H1 (cell line): ENCODE measurements around the gene MSMP. TPM values are rescaled to one million over a fixed set of nuclear protein-coding genes. Genes with fewer than 3 reads are reported as not detected.

Source experiments
- CTCF ChIA-PET: fragments of 300-600 bp; sonication (Branson Sonifier 250); formaldehyde crosslinking; loops from one replicate; lab custom pipeline; 2021; ENCODE audit not compliant: partially characterized antibody; lab: Charles Lee
- POLR2A ChIA-PET: fragments of 300-600 bp; sonication (Branson Sonifier 250); formaldehyde crosslinking; loops from one replicate; lab custom pipeline; 2021; ENCODE audit warnings: inconsistent platforms; ENCODE audit not compliant: partially characterized antibody; lab: Charles Lee
- DNase-seq, 2 experiments: peaks; one replicate each; pipeline versions ENCODE4 v3.0.0 to v3.0.0-alpha.2; 2010 to 2022; ENCODE audit warnings: low spot score in 2 of 2, low read depth in 1 of 2, mixed read lengths in 1 of 2
- FAIRE-seq: peaks from 2 replicates; lab custom pipeline; 2011; peaks lifted over from hg19 to GRCh38; lab: Jason Lieb, UNC
- H2AFZ ChIP-seq: 2 replicates; pipeline ENCODE4 v1.8.1; 2012; ENCODE audit warnings: low read length, inconsistent platforms
- H2AK5ac ChIP-seq: 2 replicates; pipeline ENCODE4 v1.6.1; 2013; ENCODE audit warnings: low read depth, low read length
- H2BK120ac ChIP-seq: replicated peaks from 2 replicates; pipeline ENCODE3; 2013; ENCODE audit warnings: low read depth, low read length, inconsistent platforms
- H2BK12ac ChIP-seq: 2 replicates; pipeline ENCODE4 v1.6.1; 2013; ENCODE audit warnings: low read depth, low read length
- H2BK15ac ChIP-seq: 2 replicates; pipeline ENCODE4 v1.6.1; 2013; ENCODE audit warnings: low read length
- H2BK20ac ChIP-seq: 2 replicates; pipeline ENCODE4 v1.6.1; 2013; ENCODE audit warnings: low read length
- H2BK5ac ChIP-seq: 2 replicates; pipeline ENCODE4 v1.6.1; 2013; ENCODE audit warnings: low read depth, low read length
- H3K14ac ChIP-seq: 2 replicates; pipeline ENCODE4 v1.6.1; 2013; ENCODE audit warnings: inconsistent platforms; ENCODE audit not compliant: insufficient read length
- H3K18ac ChIP-seq: 2 replicates; pipeline ENCODE4 v1.6.1; 2013; ENCODE audit warnings: low read length; ENCODE audit errors: extremely low read depth
- H3K23ac ChIP-seq: 2 replicates; pipeline ENCODE4 v1.6.1; 2013; ENCODE audit warnings: inconsistent platforms; ENCODE audit not compliant: insufficient read length
- H3K23me2 ChIP-seq: 2 replicates; pipeline ENCODE4 v1.6.1; 2013; ENCODE audit warnings: low read depth, low read length
- H3K27ac ChIP-seq: 2 replicates; pipeline ENCODE4 v1.6.1; 2011; ENCODE audit warnings: low read depth, low read length, inconsistent platforms
- H3K27me3 ChIP-seq, 4 experiments: replicated peaks in 1 of 4; 1 replicate in 1 of 4; 2 replicates in 3 of 4; pipeline versions ENCODE4 v1.6.1 to v1.8.1; 2011 to 2013; ENCODE audit warnings: low read length in 3 of 4, mild to moderate bottlenecking in 3 of 4, inconsistent platforms in 2 of 4, mixed read lengths in 2 of 4, moderate library complexity in 1 of 4; ENCODE audit not compliant: control insufficient read depth in 3 of 4, insufficient read depth in 3 of 4; ENCODE audit errors: extremely low read depth in 1 of 4
- H3K36me3 ChIP-seq, 4 experiments: 2 replicates each; pipeline versions ENCODE4 v1.6.1 to v1.8.1; 2011 to 2013; ENCODE audit warnings: mild to moderate bottlenecking in 4 of 4, low read length in 3 of 4, moderate library complexity in 2 of 4, control low read depth in 1 of 4, inconsistent platforms in 1 of 4; ENCODE audit not compliant: insufficient read depth in 4 of 4, control insufficient read depth in 2 of 4
- H3K4ac ChIP-seq: replicated peaks from 2 replicates; pipeline ENCODE3; 2013; ENCODE audit warnings: low read length, low read depth, mixed read lengths, inconsistent platforms; ENCODE audit not compliant: insufficient read length
- H3K4me1 ChIP-seq, 4 experiments: replicated peaks in 1 of 4; 1 replicate in 1 of 4; 2 replicates in 3 of 4; pipeline versions ENCODE4 v1.6.1 to v1.8.1; 2011 to 2013; ENCODE audit warnings: low read length in 3 of 4, inconsistent platforms in 2 of 4, mixed read lengths in 1 of 4; ENCODE audit not compliant: insufficient read depth in 4 of 4, control insufficient read depth in 3 of 4
- H3K4me2 ChIP-seq, 2 experiments: 2 replicates each; pipeline versions ENCODE4 v1.6.1 to v1.8.1; 2011 to 2013; ENCODE audit warnings: low read depth in 2 of 2, low read length in 2 of 2, control low read depth in 1 of 2, inconsistent platforms in 1 of 2, mild to moderate bottlenecking in 1 of 2; ENCODE audit not compliant: insufficient read depth in 1 of 2
- H3K4me3 ChIP-seq, 4 experiments: fragments of 200-600, 300-600 bp in 1 of 4; sonication (generic), shearing (Covaris generic), sonication (Bioruptor Twin) in 1 of 4; 2 replicates each; pipeline versions ENCODE4 v1.5.1 to v1.8.1; 2011 to 2016; ENCODE audit warnings: low read length in 4 of 4, low read depth in 3 of 4, control low read depth in 2 of 4, inconsistent platforms in 2 of 4, mild to moderate bottlenecking in 2 of 4, mixed read lengths in 1 of 4, moderate library complexity in 1 of 4; ENCODE audit not compliant: insufficient read depth in 2 of 4; ENCODE audit errors: extremely low read depth in 1 of 4
- H3K56ac ChIP-seq: replicated peaks from 2 replicates; pipeline ENCODE3; 2013; ENCODE audit warnings: low read depth, mild to moderate bottlenecking, mixed read lengths, low read length, inconsistent platforms; ENCODE audit not compliant: insufficient read length
- H3K79me1 ChIP-seq: 2 replicates; pipeline ENCODE4 v1.6.1; 2013; ENCODE audit warnings: low read depth, low read length, control low read depth
- H3K79me2 ChIP-seq, 2 experiments: 2 replicates each; pipeline versions ENCODE4 v1.6.1 to v1.8.1; 2012 to 2013; ENCODE audit warnings: low read length in 2 of 2, mild to moderate bottlenecking in 2 of 2, inconsistent platforms in 1 of 2; ENCODE audit not compliant: insufficient read depth in 2 of 2, control insufficient read depth in 1 of 2
- H3K9ac ChIP-seq, 4 experiments: replicated peaks in 1 of 4; 1 replicate in 1 of 4; 2 replicates in 3 of 4; pipeline versions ENCODE4 v1.6.1 to v1.8.1; 2011 to 2013; ENCODE audit warnings: low read depth in 3 of 4, low read length in 3 of 4, control low read depth in 2 of 4, mild to moderate bottlenecking in 2 of 4, moderate library complexity in 2 of 4, inconsistent platforms in 1 of 4; ENCODE audit errors: extremely low read depth in 1 of 4
- H3K9me3 ChIP-seq, 2 experiments: 2 replicates each; pipeline versions ENCODE4 v1.6.1 to v1.8.1; 2012 to 2013; ENCODE audit warnings: mild to moderate bottlenecking in 2 of 2, moderate library complexity in 2 of 2, control low read depth in 1 of 2, inconsistent platforms in 1 of 2, low read depth in 1 of 2, low read length in 1 of 2, mixed read lengths in 1 of 2; ENCODE audit not compliant: insufficient read depth in 2 of 2
- H4K20me1 ChIP-seq, 2 experiments: replicated peaks in 1 of 2; 2 replicates each; pipeline versions ENCODE3 to v1.8.1; 2011 to 2013; ENCODE audit warnings: inconsistent platforms in 2 of 2, low read length in 2 of 2, mild to moderate bottlenecking in 1 of 2; ENCODE audit not compliant: insufficient read depth in 2 of 2, control insufficient read depth in 1 of 2
- H4K5ac ChIP-seq: 2 replicates; pipeline ENCODE4 v1.6.1; 2013; ENCODE audit warnings: low read length, low read depth, mixed read lengths, inconsistent platforms; ENCODE audit not compliant: insufficient read length
- H4K8ac ChIP-seq: 2 replicates; pipeline ENCODE4 v1.8.0; 2013; ENCODE audit warnings: mild to moderate bottlenecking, moderate library complexity, low read length, inconsistent platforms; ENCODE audit not compliant: insufficient read depth; ENCODE audit errors: extremely low read depth
- H4K91ac ChIP-seq: replicated peaks from 2 replicates; pipeline ENCODE3; 2013; ENCODE audit warnings: low read length, mixed read lengths, inconsistent platforms; ENCODE audit not compliant: insufficient read length
- ASH2L ChIP-seq: fragments of 200-600, 300-600 bp; sonication (generic); IDR thresholded peaks from one replicate; pipeline ENCODE4 v1.7.1; 2017; ENCODE audit warnings: low read length
- BACH1 ChIP-seq: IDR thresholded peaks from 2 replicates; pipeline ENCODE4 v1.6.1; 2012; ENCODE audit warnings: low read length, improper control_type of control experiment
- BRCA1 ChIP-seq: IDR thresholded peaks from 2 replicates; pipeline ENCODE4 v1.6.1; 2012; ENCODE audit warnings: low read depth, low read length, improper control_type of control experiment
- CBX5 ChIP-seq: fragments of 300-800, 300-1000 bp; sonication (generic); IDR thresholded peaks from 2 replicates; pipeline ENCODE4 v1.7.1; 2016; ENCODE audit warnings: antibody characterized with exemption, low read length, low read depth
- CREB1 ChIP-seq: IDR thresholded peaks from 2 replicates; pipeline ENCODE4 v1.6.1; 2012; ENCODE audit warnings: inconsistent platforms
- EGR1 ChIP-seq: IDR thresholded peaks from 2 replicates; pipeline ENCODE4 v1.6.1; 2011; ENCODE audit warnings: low read depth, low read length, borderline replicate concordance
- JUN ChIP-seq: IDR thresholded peaks from 2 replicates; pipeline ENCODE4 v1.6.1; 2011; ENCODE audit warnings: low read depth, mild to moderate bottlenecking, improper control_type of control experiment, low read length
- JUND ChIP-seq: IDR thresholded peaks from 2 replicates; pipeline ENCODE4 v1.6.1; 2011; ENCODE audit warnings: mild to moderate bottlenecking, improper control_type of control experiment, low read length
- KDM1A ChIP-seq: fragments of 200-600, 300-600 bp; sonication (generic); IDR thresholded peaks from 2 replicates; pipeline ENCODE4 v1.7.1; 2016; ENCODE audit warnings: mild to moderate bottlenecking, low read length, borderline replicate concordance
- MAX ChIP-seq: IDR thresholded peaks from 2 replicates; pipeline ENCODE4 v1.6.1; 2012; ENCODE audit warnings: inconsistent platforms
- RFX5 ChIP-seq: IDR thresholded peaks from 2 replicates; pipeline ENCODE4 v1.6.1; 2011; ENCODE audit warnings: low read depth, low read length, improper control_type of control experiment, borderline replicate concordance
- SIX5 ChIP-seq: IDR thresholded peaks from 2 replicates; pipeline ENCODE4 v1.6.1; 2011; ENCODE audit warnings: mild to moderate bottlenecking, low read depth, low read length
- TAF7 ChIP-seq: optimal IDR thresholded peaks from 2 replicates; pipeline ENCODE3; 2011; ENCODE audit warnings: low read depth, mild to moderate bottlenecking, inconsistent platforms, low read length, moderate library complexity, borderline replicate concordance
- WGBS, 2 experiments: shearing (Covaris generic) in 1 of 2; methylation state at CpG; one replicate each; pipeline versions ENCODE4 v1.1.6 to v1.1.7; 2013 to 2015; ENCODE audit warnings: low lambda C conversion rate in 2 of 2, mixed read lengths in 2 of 2, inconsistent platforms in 1 of 2, low coverage in 1 of 2, missing lambda C conversion rate in 1 of 2; ENCODE audit not compliant: insufficient replicate concordance in 2 of 2, insufficient coverage in 1 of 2, insufficient read length in 1 of 2; ENCODE audit errors: extremely low coverage in 1 of 2, missing lambda C conversion rate in 1 of 2; 5-methylcytosine and 5-hydroxymethylcytosine counted together
- polyA plus RNA-seq, 7 experiments: library from polyadenylated mRNA; depleted of rRNA in 3 of 7; stranded (reverse) in 5 of 7; unstranded in 2 of 7; fragments of >200 nt in 5 of 7; fragments of 200-250 nt in 2 of 7; gene quantifications; 1 replicate in 5 of 7; 2 replicates in 1 of 7; 4 replicates in 1 of 7; pipeline versions ENCODE4 v1.2.1 to v1.2.3, GENCODE V29; 2011 to 2013; ENCODE audit warnings: missing spikeins in 2 of 7, mixed read lengths in 2 of 7
- total RNA-seq: library from RNA; stranded (reverse); fragmentation: NEBNext Ultra II Directional; extraction: Animal tissue kit (Norgen Biotek cat#: 25700); gene quantifications from 2 replicates; pipeline ENCODE4 v1.2.1, GENCODE V29; 2021

Gene MSMP
- total and polyA plus RNA-seq, 2 of the 8 experiments (the other 6 are each of a cell fraction or from before 2014, with no cell fraction given): 0.53 TPM; not detected in 1

- no peaks in the 10 kb centered on the region for H3K4me1 ChIP-seq
- TF ChIP-seq RFX5 (no peak), KDM1A (no peak), TAF7 (no peak), BRCA1 (no peak), CREB1 (no peak), BACH1 (no peak), SIX5 (no peak), MAX (no peak), JUND (no peak), EGR1 (no peak), CBX5 (no peak), ASH2L (no peak), JUN (no peak)
- TF ChIP-seq, all 59 proteins: peak for 0
- POLR2A ChIA-PET: interaction anchor here (1.0 to 10.5 kb wide), 4 partner anchors 13 to 35 kb away, joined by 3 to 51 read pairs (median 3); partner anchors contain the start of genes GBA2 and RGP1
These were observed 39.4 kb downstream of the MSMP start for GRCh38 chr9:35714579-35715252.

More at GRCh38 chr9:35714579-35715252, 39.4 kb downstream of the MSMP start:
- H3K9me3 ChIP-seq: no peaks in the 10 kb centered on the region
- no peak overlapping the region for H4K5ac ChIP-seq
- H2BK12ac ChIP-seq: no peak overlapping the region
- H3K56ac ChIP-seq: no peak overlapping the region
- H3K27ac ChIP-seq: no peak overlapping the region; the same call in 1 of the 2 replicates
- no peaks in the 10 kb centered on the region for H3K27me3 ChIP-seq
- H3K79me2 ChIP-seq: no peaks in the 10 kb centered on the region
- no peak overlapping the region for H2BK5ac ChIP-seq
- H3K23ac ChIP-seq: no peak overlapping the region
- H3K79me1 ChIP-seq: peaks cover 3% of the 10 kb centered on the region; the same call in 1 of the 2 replicates
- H3K36me3 ChIP-seq: peaks cover 28 to 89% (median 64%) of the 10 kb centered on the region in 4 experiments; a peak in 7 of 8 replicates
- no peak overlapping the region for H2BK120ac ChIP-seq
- 94% methylated on average over 13 of the region's 13 CpGs; no CpG with 5 or more reads in 1 of the 2 experiments for WGBS, 2 experiments
- H2AFZ ChIP-seq: no peak overlapping the region
- DNase-seq (no peak), FAIRE-seq (no peak)
- no peak overlapping the region for H2AK5ac ChIP-seq
- no peaks in the 10 kb centered on the region for H3K23me2 ChIP-seq
- H2BK20ac ChIP-seq: no peak overlapping the region
- H3K4me2 ChIP-seq: no peak overlapping the region
- H2BK15ac ChIP-seq: no peak overlapping the region
- H4K8ac ChIP-seq: no peak overlapping the region
- H3K4me3 ChIP-seq: no peak overlapping the region
- no peak overlapping the region for H3K14ac ChIP-seq
- H3K18ac ChIP-seq: no peak overlapping the region
- no peak overlapping the region for H3K9ac ChIP-seq
- no peak overlapping the region for H4K91ac ChIP-seq
- CTCF ChIA-PET: interaction anchor here (1.5 to 13.8 kb wide), 5 partner anchors 10 to 103 kb away, joined by 4 to 199 read pairs (median 90); partner anchors contain the start of genes ARHGEF39, CCDC107, CREB3 and RMRP
- H3K4ac ChIP-seq: no peak overlapping the region
- H4K20me1 ChIP-seq: peaks cover 0 to 5% of the 10 kb centered on the region in 2 experiments
